IPS-20b (cell line): ENCODE measurements around the gene TAOK2.
A peak's percentile ranks its signal among the peaks of the same experiment; 100 is the strongest.

Source experiments
- H3K27ac ChIP-seq: one replicate; pipeline ENCODE4 v1.5.1; 2013; ENCODE audit warnings: low read length
- H3K27me3 ChIP-seq: 2 replicates; pipeline ENCODE4 v1.6.1; 2013; ENCODE audit warnings: mild to moderate bottlenecking, low read length, inconsistent platforms; ENCODE audit not compliant: insufficient read depth
- H3K36me3 ChIP-seq: 2 replicates; pipeline ENCODE4 v1.6.1; 2013; ENCODE audit warnings: low read depth, mild to moderate bottlenecking, inconsistent platforms, low read length, moderate library complexity; ENCODE audit not compliant: insufficient read depth
- H3K4me1 ChIP-seq: 2 replicates; pipeline ENCODE4 v1.6.1; 2013; ENCODE audit warnings: mild to moderate bottlenecking, control low read depth, inconsistent platforms, low read length, moderate library complexity; ENCODE audit not compliant: insufficient read depth
- H3K4me3 ChIP-seq: 2 replicates; pipeline ENCODE4 v1.5.1; 2013; ENCODE audit warnings: mild to moderate bottlenecking, low read length, inconsistent platforms
- H3K9ac ChIP-seq: 2 replicates; pipeline ENCODE4 v1.6.1; 2013; ENCODE audit warnings: low read depth, mild to moderate bottlenecking, inconsistent platforms, low read length, moderate library complexity
- H3K9me3 ChIP-seq: 2 replicates; pipeline ENCODE4 v1.6.1; 2013; ENCODE audit warnings: mild to moderate bottlenecking, low read depth, low read length, inconsistent platforms; ENCODE audit not compliant: insufficient read depth

The TAOK2 gene

DNA sequence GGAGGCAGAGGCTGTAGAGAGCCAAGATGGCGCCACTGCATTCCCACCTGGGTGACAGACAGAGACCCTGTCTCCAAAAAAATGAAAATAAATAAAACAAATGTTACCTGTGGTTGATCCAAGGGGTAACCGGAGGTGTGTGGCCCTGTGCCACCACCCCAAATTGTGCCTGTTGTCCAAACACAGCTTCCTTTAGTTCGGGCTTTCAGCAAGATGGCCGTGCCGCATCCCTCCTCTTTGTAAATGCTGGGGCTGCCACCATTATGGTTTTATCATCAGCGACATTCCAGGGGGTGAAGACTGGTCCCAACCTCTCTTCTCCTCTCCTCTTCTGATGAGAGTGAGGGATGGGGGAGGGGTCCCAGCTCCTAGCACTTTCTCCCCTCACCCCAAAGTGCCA lies 49.2 kb downstream of the TAOK2 start, which contains the start of gene C16orf92:
C16orf92 (plus strand) TSS at position 312 of the 400 bp plus-strand sequence. CDS start 143 bp downstream, outside the sequence.
- Histone ChIP-seq H3K9me3 (no peaks in the 10 kb centered on the region), H3K36me3 (peaks cover 6% of the 10 kb centered on the region; the same call in 1 of the 2 replicates), H3K4me3 (no peak within 1 kb of the TSS), H3K27me3 (no peaks in the 10 kb centered on the region), H3K27ac (no peak within 1 kb of the TSS), H3K9ac (no peak within 1 kb of the TSS), H3K4me1 (no peaks in the 10 kb centered on the region)

DNA sequence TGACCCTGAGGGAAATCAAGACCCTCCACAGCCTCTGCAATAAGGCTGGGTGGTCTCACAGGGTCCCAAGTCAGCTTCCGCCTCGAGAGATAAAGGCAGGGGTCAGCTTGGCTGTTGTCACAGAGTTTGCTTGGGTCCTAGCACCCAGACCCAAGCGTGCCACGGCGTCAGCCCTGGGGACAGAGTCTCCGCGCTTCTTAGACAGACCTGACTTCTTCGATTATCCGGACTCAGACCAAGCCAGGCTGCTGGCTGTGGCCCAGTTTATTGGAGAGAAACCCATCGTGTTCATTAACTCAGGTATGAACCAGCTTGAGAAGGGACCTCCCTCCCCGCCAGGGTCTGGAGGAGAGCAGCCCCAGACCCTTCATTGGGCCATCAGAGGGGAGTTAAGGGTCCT lies 49.9 kb downstream of the TAOK2 start:
- H3K27ac ChIP-seq: no peak overlapping the region
- H3K4me3 ChIP-seq: no peak overlapping the region
- H3K27me3 ChIP-seq: no peaks in the 10 kb centered on the region
- no peaks in the 10 kb centered on the region for H3K4me1 ChIP-seq
- no peak overlapping the region for H3K9ac ChIP-seq
- peaks cover 6% of the 10 kb centered on the region; the same call in 1 of the 2 replicates for H3K36me3 ChIP-seq
- no peaks in the 10 kb centered on the region for H3K9me3 ChIP-seq

DNA sequence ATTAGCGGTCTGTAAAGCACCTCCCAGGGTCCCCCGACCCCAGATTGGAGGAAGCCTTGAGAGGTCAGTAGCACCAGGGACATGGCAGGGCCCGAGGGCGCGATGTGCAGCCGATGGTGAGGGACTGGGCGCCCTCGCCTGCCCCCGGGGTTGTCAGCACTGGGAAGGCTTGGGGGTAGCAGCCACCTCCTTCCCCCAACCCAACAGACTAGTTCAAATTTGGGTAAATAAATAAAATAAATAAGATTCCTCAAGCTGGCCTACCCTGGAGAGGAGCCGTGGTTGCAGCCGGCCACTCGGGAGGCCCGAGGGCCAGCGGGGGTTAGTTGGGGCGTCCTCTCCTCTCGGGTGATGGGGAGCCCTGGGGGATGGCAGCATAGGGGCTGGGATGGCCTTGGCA lies 50.8 kb downstream of the TAOK2 start:
- Histone ChIP-seq H3K9ac (no peak overlapping the region), H3K4me1 (no peaks in the 10 kb centered on the region), H3K9me3 (no peaks in the 10 kb centered on the region), H3K27ac (no peak overlapping the region), H3K4me3 (no peak overlapping the region), H3K36me3 (peaks cover 6% of the 10 kb centered on the region; the same call in 1 of the 2 replicates), H3K27me3 (peaks cover 3% of the 10 kb centered on the region; the same call in 1 of the 2 replicates)

DNA sequence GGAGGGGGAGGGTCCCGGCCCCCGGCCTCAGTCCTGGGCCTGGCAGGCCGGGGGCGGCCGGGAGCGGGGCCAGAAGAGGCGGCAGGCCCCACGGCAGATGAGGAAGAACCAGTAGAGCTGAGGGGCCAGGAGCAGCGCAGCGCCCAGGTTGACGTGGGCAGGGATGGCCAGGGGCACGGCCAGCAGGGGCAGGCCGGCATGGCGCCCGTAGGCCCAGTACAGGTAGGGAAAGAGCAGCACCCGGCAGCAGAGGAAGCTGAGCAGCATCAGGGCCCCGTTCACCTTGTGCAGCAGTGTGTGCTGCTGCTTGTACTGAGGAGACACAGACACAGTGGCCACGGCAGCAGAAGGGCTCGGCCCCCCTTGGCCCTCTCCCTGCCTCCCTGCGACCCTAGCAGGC lies 51.5 kb downstream of the TAOK2 start:
- peaks cover 10% of the 10 kb centered on the region for H3K27me3 ChIP-seq
- no peak overlapping the region for H3K4me3 ChIP-seq
- H3K27ac ChIP-seq: no peak overlapping the region
- peaks cover 6% of the 10 kb centered on the region; the same call in 1 of the 2 replicates for H3K36me3 ChIP-seq
- H3K9me3 ChIP-seq: no peaks in the 10 kb centered on the region
- peaks cover 3% of the 10 kb centered on the region; the same call in 1 of the 2 replicates for H3K4me1 ChIP-seq
- no peak overlapping the region for H3K9ac ChIP-seq

DNA sequence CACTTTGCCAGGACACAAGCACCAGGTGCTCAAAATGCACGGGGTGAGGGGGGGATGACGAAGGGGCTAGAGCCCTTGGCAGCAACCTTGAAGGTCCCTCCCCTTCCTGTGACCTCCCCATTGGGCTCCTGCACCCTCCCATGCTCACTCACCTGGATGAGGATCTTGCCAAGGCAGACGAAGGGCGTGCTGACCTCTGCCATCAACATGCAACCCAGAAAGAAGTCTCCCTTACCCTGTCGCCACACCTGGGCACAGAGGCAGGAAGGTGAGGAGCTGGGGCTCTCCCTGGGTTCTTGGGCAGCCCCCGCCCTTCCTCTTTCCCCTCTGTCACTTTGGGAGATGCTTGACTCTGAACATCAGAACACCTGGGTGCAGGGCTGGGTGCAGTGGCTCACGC lies 51.9 kb downstream of the TAOK2 start:
- no peak overlapping the region for H3K9ac ChIP-seq
- no peak overlapping the region for H3K4me3 ChIP-seq
- peaks cover 13% of the 10 kb centered on the region for H3K27me3 ChIP-seq
- no peak overlapping the region for H3K27ac ChIP-seq
- H3K36me3 ChIP-seq: peaks cover 6% of the 10 kb centered on the region; the same call in 1 of the 2 replicates
- H3K4me1 ChIP-seq: peaks cover 3% of the 10 kb centered on the region; the same call in 1 of the 2 replicates
- no peaks in the 10 kb centered on the region for H3K9me3 ChIP-seq

DNA sequence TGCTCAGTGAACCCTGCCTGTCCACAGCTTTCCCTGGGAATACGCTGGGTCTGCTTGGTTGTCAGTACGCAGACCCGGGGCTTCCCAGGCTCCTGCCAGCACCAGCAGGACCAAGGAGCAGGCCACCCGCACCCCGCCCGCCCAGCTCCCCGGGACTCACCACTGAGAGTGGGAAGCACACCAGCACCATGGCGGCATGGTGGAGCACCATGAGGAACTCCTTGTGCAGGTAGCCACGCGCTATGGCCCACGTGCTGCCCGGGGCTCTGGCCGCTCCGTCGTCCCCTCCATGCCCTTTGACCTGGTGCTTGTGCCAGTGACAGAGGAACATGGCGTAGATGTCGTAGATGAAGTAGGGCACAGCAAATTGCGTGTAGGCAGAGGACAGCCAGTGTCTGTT lies 52.8 kb downstream of the TAOK2 start:
- Histone ChIP-seq H3K4me3 (no peak overlapping the region), H3K27me3 (peaks cover 16% of the 10 kb centered on the region), H3K9me3 (no peaks in the 10 kb centered on the region), H3K27ac (no peak overlapping the region), H3K4me1 (peaks cover 5% of the 10 kb centered on the region; the same call in 1 of the 2 replicates), H3K36me3 (peaks cover 6% of the 10 kb centered on the region; the same call in 1 of the 2 replicates), H3K9ac (no peak overlapping the region)

DNA sequence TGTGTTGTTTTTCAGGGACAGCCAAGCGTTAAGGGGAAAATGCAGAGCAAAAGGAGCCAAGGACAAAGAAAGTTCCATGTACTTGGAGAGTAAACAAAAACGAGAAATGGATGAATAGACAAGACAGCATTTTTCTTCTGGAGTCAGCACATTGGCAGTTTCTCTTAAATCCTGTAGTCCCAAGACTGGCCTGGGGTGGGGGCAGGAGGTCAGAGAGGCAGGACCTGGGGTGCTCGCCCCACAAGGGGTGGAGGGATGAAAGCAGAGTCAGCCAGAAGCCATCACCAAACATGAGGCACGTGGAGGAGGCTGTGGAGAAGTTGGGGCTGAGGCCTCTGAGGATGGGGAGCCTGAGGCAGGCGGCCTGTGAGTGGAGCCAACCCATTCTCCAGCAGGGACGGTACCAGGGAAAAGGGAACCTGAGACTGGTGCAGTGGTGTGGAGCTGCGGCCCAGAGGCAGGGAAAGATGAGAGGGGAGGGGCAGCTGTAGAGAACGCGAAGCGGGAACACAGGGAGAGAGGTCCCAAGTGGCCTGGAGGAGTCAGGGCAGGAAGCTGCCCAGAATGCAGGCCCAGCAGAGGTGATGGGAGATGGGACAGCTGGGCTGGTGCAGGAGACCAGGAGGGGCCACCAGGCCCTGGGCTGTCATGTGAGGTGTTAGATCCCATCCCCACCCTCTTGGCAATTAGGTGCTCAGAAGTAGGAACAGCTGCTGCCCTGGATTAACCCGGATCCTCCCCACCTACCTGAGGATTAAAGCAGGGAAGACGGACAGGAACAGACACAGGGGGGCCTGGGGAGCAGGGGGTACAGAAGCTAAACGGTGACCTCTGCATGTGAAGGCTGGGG lies 54.1 kb downstream of the TAOK2 start:
- no peak overlapping the region for H3K9ac ChIP-seq
- peaks cover 6% of the 10 kb centered on the region; the same call in 1 of the 2 replicates for H3K36me3 ChIP-seq
- H3K4me3 ChIP-seq: no peak overlapping the region
- peaks cover 25% of the 10 kb centered on the region for H3K27me3 ChIP-seq
- H3K4me1 ChIP-seq: peaks cover 11% of the 10 kb centered on the region; the same call in 1 of the 2 replicates
- H3K9me3 ChIP-seq: no peaks in the 10 kb centered on the region
- no peak overlapping the region for H3K27ac ChIP-seq

DNA sequence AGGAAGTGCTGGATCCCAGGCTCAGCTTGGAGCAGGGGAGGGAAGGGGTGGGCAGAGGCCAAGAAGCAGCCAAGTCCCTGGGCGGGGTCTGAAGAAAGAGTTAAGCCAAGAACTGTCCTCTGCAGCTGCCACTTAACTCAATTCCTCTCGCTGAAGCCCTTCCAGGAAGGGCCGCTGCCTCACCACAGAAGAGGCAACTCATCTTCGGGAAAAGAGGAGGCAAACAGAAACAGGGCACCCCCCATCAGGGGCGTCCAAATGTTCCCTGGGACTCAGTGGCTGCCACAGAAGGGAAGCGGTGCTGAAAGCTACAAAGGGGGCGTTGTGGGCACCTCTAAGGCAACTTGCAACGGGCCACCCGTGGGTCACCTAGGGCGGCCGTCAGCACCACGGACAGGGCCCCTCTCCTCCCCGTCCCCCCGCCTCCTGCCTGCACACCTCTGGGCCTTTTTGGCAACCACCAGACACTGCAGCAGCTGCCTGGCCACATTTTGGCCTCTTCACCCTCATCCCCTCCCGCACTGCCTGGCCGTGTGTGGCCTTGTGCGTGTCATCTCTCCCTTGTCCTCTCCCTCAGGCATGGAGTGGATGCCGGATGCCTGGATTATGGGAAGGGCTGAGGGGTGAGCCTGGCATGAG lies 54.9 kb downstream of the TAOK2 start:
- peaks cover 6% of the 10 kb centered on the region; the same call in 1 of the 2 replicates for H3K36me3 ChIP-seq
- no peak overlapping the region for H3K4me3 ChIP-seq
- no peaks in the 10 kb centered on the region for H3K9me3 ChIP-seq
- peaks cover 33% of the 10 kb centered on the region for H3K27me3 ChIP-seq
- peaks cover 11% of the 10 kb centered on the region; the same call in 1 of the 2 replicates for H3K4me1 ChIP-seq
- H3K27ac ChIP-seq: no peak overlapping the region
- H3K9ac ChIP-seq: no peak overlapping the region

DNA sequence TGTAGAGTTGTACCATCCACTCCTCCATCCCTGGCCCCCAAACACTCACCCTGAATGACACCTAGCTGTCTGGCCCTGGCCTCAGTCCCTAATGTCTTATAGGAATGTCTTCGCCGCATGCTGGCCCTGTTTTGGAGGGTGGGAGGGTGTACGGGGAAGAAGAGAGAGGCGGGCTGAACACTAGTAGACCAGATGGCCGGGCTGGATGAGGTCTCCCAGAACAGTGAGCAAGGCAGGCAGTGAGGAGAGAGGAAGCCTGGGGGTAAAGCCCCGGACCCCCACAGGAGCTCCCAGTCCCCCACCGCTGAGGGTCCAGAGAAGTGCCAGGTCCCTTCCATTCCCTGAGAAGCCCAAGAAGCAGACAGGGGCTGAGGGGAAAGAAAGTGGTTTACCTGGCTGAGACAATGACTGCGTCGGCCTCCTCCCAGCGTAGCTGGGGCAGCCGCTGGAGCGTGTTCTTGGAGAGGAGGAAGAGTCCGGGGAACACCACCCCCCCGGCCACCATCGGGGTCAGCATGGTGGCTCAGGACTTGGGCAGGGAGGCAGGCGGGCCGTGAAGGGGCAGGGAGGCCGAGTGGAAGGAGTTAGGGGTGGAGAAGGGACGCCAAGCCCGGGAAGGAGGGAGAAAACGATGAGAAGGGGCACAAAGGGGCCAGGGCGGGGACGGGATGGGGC lies 56.5 kb downstream of the TAOK2 start:
- Histone ChIP-seq H3K9me3 (no peaks in the 10 kb centered on the region), H3K4me3 (peak overlapping the region; percentile 77), H3K4me1 (peaks cover 11% of the 10 kb centered on the region; the same call in 1 of the 2 replicates), H3K27me3 (peaks cover 35% of the 10 kb centered on the region), H3K9ac (peak overlapping the region; percentile 73; the same call in 1 of the 2 replicates), H3K36me3 (peaks cover 6% of the 10 kb centered on the region; the same call in 1 of the 2 replicates), H3K27ac (no peak overlapping the region)

DNA sequence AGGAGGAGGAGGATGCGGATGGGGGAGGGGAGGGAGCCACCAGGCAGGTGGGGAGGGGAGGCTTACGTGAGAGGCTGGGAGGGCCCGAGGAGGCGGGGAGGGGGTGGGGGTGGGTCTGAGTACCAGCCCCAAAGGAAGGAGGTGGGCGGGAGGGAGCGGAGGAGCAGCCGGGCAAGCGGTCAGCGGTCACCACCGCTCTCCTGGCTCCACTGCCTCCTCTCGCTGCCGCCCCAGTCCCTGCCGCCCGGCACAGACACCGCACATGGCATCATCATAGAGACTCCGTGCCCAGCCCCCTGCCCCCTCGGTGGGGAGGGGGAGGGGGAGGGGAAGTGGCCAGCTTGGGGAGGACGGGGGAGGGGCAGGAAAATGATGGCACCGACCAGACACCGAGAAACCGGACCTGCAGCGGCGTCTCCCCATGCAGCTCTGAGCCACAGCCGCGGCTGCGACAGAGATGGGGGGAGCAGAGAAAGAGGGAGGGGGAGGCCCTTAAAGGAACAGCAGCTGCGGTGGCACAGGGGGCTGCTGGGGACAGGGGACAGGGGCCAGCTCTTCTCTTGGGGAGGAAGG lies 57.3 kb downstream of the TAOK2 start, which contains the start of gene TLCD3B:
TLCD3B (minus strand) TSS at position 431 of the 573 bp plus-strand sequence. CDS start 744 bp downstream, outside the sequence.
- H3K9ac ChIP-seq: peak within 1 kb of the TSS; percentile 73; the same call in 1 of the 2 replicates
- peaks cover 41% of the 10 kb centered on the region for H3K27me3 ChIP-seq
- peak within 1 kb of the TSS; percentile 77 for H3K4me3 ChIP-seq

More for the DNA sequence above, 57.3 kb downstream of the TAOK2 start, which contains the start of gene TLCD3B:
- Histone ChIP-seq H3K4me1 (peaks cover 11% of the 10 kb centered on the region; the same call in 1 of the 2 replicates), H3K36me3 (0 out of 2 replicates have a peak, but pooled peaks cover 3% of the 10 kb centered on the region), H3K9me3 (no peaks in the 10 kb centered on the region), H3K27ac (no peak within 1 kb of the TSS)
